Measurements from ENCODE around the gene ZNF141. TPM values are rescaled to one million over a fixed set of nuclear protein-coding genes. Genes with fewer than 3 reads are reported as not detected.
"Not testable (repeated sequence)": the region's sequence is repeated elsewhere in the genome, so short reads cannot be mapped to it uniquely, and the experiment has no call there.

ZNF141 gene
- total and polyA plus RNA-seq, 2 experiments from 2014 or later, result 7.4 to 20.3 TPM

DNA sequence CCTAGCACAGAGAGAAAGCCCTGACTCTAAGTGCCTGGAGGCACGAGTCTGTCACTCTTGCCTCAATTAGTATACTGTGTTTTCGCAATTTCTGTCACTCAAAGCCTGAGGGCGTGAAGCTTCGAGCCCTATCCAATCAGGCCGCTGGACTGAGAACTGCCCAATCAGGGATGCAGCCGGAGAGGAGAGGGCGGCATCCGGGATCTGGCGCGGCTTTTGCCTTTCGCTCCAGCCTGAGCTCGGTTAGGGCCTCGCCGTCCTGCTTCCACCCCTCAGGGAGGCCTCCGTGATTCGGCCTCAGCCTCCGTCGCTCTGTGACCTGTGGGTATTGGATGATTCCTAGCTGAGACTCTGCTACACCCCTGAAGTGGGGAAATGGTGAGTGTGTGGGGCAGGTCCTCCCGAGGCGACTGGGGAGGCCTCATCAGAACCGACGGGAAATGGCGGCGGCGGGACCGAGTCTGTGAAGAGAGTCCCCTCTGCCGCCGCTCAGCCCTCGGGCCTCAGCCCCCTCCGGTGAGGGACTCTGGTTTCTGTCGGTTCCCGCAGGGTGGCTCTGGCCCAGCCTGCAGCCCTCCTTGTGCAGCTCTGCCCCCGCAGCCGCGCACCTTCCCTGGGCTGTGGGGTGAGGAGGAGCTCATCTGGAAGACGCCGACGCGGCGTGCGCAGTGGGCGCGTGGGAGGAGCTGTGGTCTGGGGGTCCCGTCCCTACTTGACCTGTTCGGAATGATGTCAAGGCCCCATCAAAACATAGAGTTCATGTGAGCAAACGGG, 48.5 kb downstream of the ZNF141 start:
- Histone ChIP-seq H3K9me3 (ENCODE audit: low read depth) (peaks cover 13% of the 10 kb centered on the region), H2AFZ (no peak overlapping the region)

DNA sequence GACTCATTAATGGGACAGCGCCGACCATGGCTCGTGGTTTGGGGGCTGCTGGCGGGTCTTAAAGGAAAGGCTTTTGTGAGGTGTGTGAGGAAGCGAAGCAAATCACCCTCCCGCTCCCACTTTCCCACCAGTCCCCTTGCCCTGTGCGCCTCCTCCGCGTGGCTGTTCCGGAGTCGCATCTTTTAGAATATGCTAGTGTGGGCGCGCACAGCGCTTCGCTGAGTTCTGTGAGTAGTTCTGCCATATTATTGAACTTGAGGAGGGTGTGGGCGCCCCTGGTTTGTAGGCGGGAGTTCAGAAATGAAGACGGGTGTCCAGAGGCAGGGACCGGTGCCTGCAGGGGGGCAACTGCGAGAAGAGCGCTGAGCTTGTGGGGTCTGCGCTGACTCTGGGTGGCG, 49.1 kb downstream of the ZNF141 start:
- peaks cover 13% of the 10 kb centered on the region for H3K9me3 ChIP-seq (ENCODE audit: low read depth)
- WGBS (ENCODE audit: low lambda C conversion rate, missing lambda C conversion rate), result 96% methylated on average over 23 of the region's 23 CpGs

More for the DNA sequence above, 48.5 kb downstream of the ZNF141 start:
- Histone ChIP-seq H3K9me2 (replicated peaks; ENCODE audit: insufficient read depth) (no peaks in the 10 kb centered on the region), H3K79me2 (no peaks in the 10 kb centered on the region), H3K27me3 (no peaks in the 10 kb centered on the region), H3K4me2 (no peak overlapping the region), H3K4me1 (ENCODE audit: insufficient read depth) (no peaks in the 10 kb centered on the region), H3K27ac (no peak overlapping the region), H3K4me3 (no peak overlapping the region), H3K36me3 (replicated peaks; ENCODE audit: insufficient read depth, low read depth) (no peaks in the 10 kb centered on the region), H4K20me1 (ENCODE audit: insufficient read depth, poor library complexity, severe bottlenecking) (no peaks in the 10 kb centered on the region)
- no peak for DNase-seq (ENCODE audit: low spot score)
- TF ChIP-seq EZH2phosphoT487 (IDR thresholded peaks at IDR 0.05; ENCODE audit: low read depth, severe bottlenecking, unreplicated experiment) (no peak), EZH2 (IDR thresholded peaks at IDR 0.05; ENCODE audit: borderline replicate concordance) (no peak)
- TF ChIP-seq, protein P1, sequence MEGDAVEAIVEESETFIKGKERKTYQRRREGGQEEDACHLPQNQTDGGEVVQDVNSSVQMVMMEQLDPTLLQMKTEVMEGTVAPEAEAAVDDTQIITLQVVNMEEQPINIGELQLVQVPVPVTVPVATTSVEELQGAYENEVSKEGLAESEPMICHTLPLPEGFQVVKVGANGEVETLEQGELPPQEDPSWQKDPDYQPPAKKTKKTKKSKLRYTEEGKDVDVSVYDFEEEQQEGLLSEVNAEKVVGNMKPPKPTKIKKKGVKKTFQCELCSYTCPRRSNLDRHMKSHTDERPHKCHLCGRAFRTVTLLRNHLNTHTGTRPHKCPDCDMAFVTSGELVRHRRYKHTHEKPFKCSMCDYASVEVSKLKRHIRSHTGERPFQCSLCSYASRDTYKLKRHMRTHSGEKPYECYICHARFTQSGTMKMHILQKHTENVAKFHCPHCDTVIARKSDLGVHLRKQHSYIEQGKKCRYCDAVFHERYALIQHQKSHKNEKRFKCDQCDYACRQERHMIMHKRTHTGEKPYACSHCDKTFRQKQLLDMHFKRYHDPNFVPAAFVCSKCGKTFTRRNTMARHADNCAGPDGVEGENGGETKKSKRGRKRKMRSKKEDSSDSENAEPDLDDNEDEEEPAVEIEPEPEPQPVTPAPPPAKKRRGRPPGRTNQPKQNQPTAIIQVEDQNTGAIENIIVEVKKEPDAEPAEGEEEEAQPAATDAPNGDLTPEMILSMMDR (IDR thresholded peaks at IDR 0.05; ENCODE audit: poor library complexity), result no peak
- WGBS (ENCODE audit: low lambda C conversion rate, missing lambda C conversion rate), result 99% methylated on average over 44 of the region's 46 CpGs

DNA sequence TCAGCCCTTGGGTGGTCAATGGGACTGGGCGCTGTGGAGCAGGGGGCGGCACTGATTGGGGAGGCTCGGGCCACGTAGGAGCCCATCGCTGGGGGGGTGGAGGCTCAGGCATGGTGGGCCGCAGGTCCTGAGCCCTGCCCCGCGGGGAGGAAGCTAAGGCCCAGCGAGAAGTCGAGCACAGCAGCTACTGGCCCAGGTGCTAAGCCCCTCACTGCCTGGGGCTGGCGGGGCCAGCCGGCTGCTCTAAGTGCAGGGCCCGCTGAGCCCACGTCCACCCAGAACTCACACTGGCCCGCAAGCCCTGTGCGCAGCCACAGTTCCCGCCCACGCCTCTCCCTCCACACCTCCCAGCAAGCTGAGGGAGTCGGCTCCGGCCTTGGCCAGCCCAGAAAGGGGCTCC, 66.4 kb downstream of the ZNF141 start:
- Histone ChIP-seq H3K36me3 (replicated peaks; ENCODE audit: insufficient read depth, low read depth) (no peaks in the 10 kb centered on the region), H4K20me1 (ENCODE audit: insufficient read depth, poor library complexity, severe bottlenecking) (no peaks in the 10 kb centered on the region), H3K9me3 (ENCODE audit: low read depth) (no peaks in the 10 kb centered on the region), H2AFZ (no peak overlapping the region), H3K9me2 (replicated peaks; ENCODE audit: insufficient read depth) (no peaks in the 10 kb centered on the region), H3K27ac (no peak overlapping the region), H3K4me1 (ENCODE audit: insufficient read depth) (no peaks in the 10 kb centered on the region), H3K27me3 (no peaks in the 10 kb centered on the region), H3K4me2 (no peak overlapping the region), H3K4me3 (no peak overlapping the region), H3K79me2 (no peaks in the 10 kb centered on the region)
- TF ChIP-seq EZH2phosphoT487 (IDR thresholded peaks at IDR 0.05; ENCODE audit: low read depth, severe bottlenecking, unreplicated experiment) (no peak), EZH2 (IDR thresholded peaks at IDR 0.05; ENCODE audit: borderline replicate concordance) (no peak)
- TF ChIP-seq, protein P1 (IDR thresholded peaks at IDR 0.05; ENCODE audit: poor library complexity), result no peak
- WGBS (ENCODE audit: low lambda C conversion rate, missing lambda C conversion rate), result 92% methylated on average over 17 of the region's 20 CpGs
- no peak for DNase-seq (ENCODE audit: low spot score)

More for the DNA sequence above, 49.1 kb downstream of the ZNF141 start:
- no peaks in the 10 kb centered on the region for H3K9me2 ChIP-seq (replicated peaks; ENCODE audit: insufficient read depth)
- H3K27me3 ChIP-seq, result no peaks in the 10 kb centered on the region
- no peak overlapping the region for H3K4me3 ChIP-seq
- H2AFZ ChIP-seq, result no peak overlapping the region
- H4K20me1 ChIP-seq (ENCODE audit: insufficient read depth, poor library complexity, severe bottlenecking), result no peaks in the 10 kb centered on the region
- no peaks in the 10 kb centered on the region for H3K36me3 ChIP-seq (replicated peaks; ENCODE audit: insufficient read depth, low read depth)
- H3K4me2 ChIP-seq, result no peak overlapping the region
- DNase-seq (ENCODE audit: low spot score), result no peak
- no peak for TF ChIP-seq EZH2 (IDR thresholded peaks at IDR 0.05; ENCODE audit: borderline replicate concordance)
- TF ChIP-seq, protein P1 (IDR thresholded peaks at IDR 0.05; ENCODE audit: poor library complexity), result no peak
- TF ChIP-seq EZH2phosphoT487 (IDR thresholded peaks at IDR 0.05; ENCODE audit: low read depth, severe bottlenecking, unreplicated experiment), result no peak
- no peaks in the 10 kb centered on the region for H3K4me1 ChIP-seq (ENCODE audit: insufficient read depth)
- H3K27ac ChIP-seq, result no peak overlapping the region
- no peaks in the 10 kb centered on the region for H3K79me2 ChIP-seq

DNA sequence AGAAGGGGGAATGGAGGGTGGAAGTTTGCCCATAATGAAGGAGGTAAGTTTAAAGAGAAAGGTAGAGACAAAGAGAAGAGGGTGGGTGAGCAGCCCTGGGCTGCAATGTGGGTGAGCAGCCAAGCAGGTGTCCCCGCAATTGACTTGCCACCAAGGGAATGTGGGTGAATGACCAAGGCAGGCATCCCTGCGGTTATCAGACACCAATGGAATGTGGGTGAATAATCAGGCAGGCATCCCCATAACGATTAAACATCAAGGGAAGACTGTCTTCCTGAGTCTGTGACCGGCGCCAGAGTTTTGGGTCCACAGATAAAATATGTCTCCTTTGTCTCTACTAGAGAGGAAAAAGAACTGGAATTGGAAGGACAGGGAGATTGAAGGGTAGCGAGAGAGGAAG, 70.7 kb downstream of the ZNF141 start:
- DNase-seq (ENCODE audit: low spot score); H3K4me3 ChIP-seq; H3K4me1 ChIP-seq (ENCODE audit: insufficient read depth); H4K20me1 ChIP-seq (ENCODE audit: insufficient read depth, poor library complexity, severe bottlenecking); H3K9me2 ChIP-seq (replicated peaks; ENCODE audit: insufficient read depth); H3K9me3 ChIP-seq (ENCODE audit: low read depth); H3K27ac ChIP-seq; H3K27me3 ChIP-seq; H3K4me2 ChIP-seq; H2AFZ ChIP-seq; H3K36me3 ChIP-seq (replicated peaks; ENCODE audit: insufficient read depth, low read depth); H3K79me2 ChIP-seq: not testable (repeated sequence)
- 90% methylated on average over 6 of the region's 6 CpGs for WGBS (ENCODE audit: low lambda C conversion rate, missing lambda C conversion rate)

All from hepatocyte (in vitro differentiated cells).